ENCODE measurements around the gene SOX5.

The SOX5 gene

GRCh38 chr12:23585782-23586163, 363.7 kb downstream of the SOX5 start:
- H3K9me3 ChIP-seq (ENCODE audit: control insufficient read depth, low read length), result no peaks in the 10 kb centered on the region
- H2BK120ac ChIP-seq (ENCODE audit: low read depth, low read length), result no peak overlapping the region
- no peaks in the 10 kb centered on the region for H3K79me1 ChIP-seq (replicated peaks; ENCODE audit: low read length, poor library complexity, severe bottlenecking)
- H3K4me3 ChIP-seq (ENCODE audit: insufficient read depth in 1 of 2, low read depth in 1 of 2, low read length in 2 of 2), result no peak overlapping the region
- H3K36me3 ChIP-seq (ENCODE audit: control insufficient read depth in 1 of 2, insufficient read depth in 2 of 2, low read depth in 1 of 2, low read length in 2 of 2), result no peaks in the 10 kb centered on the region
- no peak overlapping the region for H3K4ac ChIP-seq (ENCODE audit: low read depth in 1 of 2, low read length in 2 of 2)
- no peaks in the 10 kb centered on the region for H3K27me3 ChIP-seq (ENCODE audit: control insufficient read depth in 1 of 2, insufficient read depth in 1 of 2, low read length in 2 of 2)
- H4K8ac ChIP-seq (ENCODE audit: low read length), result no peak overlapping the region
- no peak overlapping the region for H2BK12ac ChIP-seq (ENCODE audit: low read length in 2 of 2)
- no peak overlapping the region for H4K91ac ChIP-seq (ENCODE audit: low read length)
- no peak overlapping the region for H3K23ac ChIP-seq (ENCODE audit: low read length in 2 of 2)
- 74% methylated on average over 11 of the region's 11 CpGs for WGBS
- no peak overlapping the region for H3K18ac ChIP-seq (ENCODE audit: low read depth in 1 of 2, low read length in 2 of 2)
- no peak overlapping the region for H2AFZ ChIP-seq (ENCODE audit: low read depth, low read length)
- H3K4me2 ChIP-seq (ENCODE audit: low read length, poor library complexity, severe bottlenecking), result no peak overlapping the region
- H2AK5ac ChIP-seq (ENCODE audit: low read length, severe bottlenecking), result no peak overlapping the region
- H3K14ac ChIP-seq (ENCODE audit: low read length in 2 of 2), result no peak overlapping the region
- no peak for DNase-seq
- no peak overlapping the region for H3K27ac ChIP-seq (ENCODE audit: low read length, poor library complexity, severe bottlenecking)
- no peaks in the 10 kb centered on the region for H3K4me1 ChIP-seq (ENCODE audit: control insufficient read depth, insufficient read depth, low read depth, low read length)
- H3K9ac ChIP-seq (ENCODE audit: low read length), result no peak overlapping the region
- no peak overlapping the region for H2BK5ac ChIP-seq (ENCODE audit: low read depth, low read length, poor library complexity, severe bottlenecking)
- no peak overlapping the region for H2BK15ac ChIP-seq (ENCODE audit: low read depth, poor library complexity, severe bottlenecking)

GRCh38 chr12:23585156-23585781, 364.2 kb downstream of the SOX5 start:
- Histone ChIP-seq H3K27me3 (ENCODE audit: control insufficient read depth in 1 of 2, insufficient read depth in 1 of 2, low read length in 2 of 2) (no peaks in the 10 kb centered on the region), H4K91ac (ENCODE audit: low read length) (no peak overlapping the region), H2BK5ac (ENCODE audit: low read depth, low read length, poor library complexity, severe bottlenecking) (no peak overlapping the region), H3K4me3 (ENCODE audit: insufficient read depth in 1 of 2, low read depth in 1 of 2, low read length in 2 of 2) (no peak overlapping the region), H3K23ac (ENCODE audit: low read length in 2 of 2) (no peak overlapping the region), H3K9me3 (ENCODE audit: control insufficient read depth, low read length) (no peaks in the 10 kb centered on the region), H3K4me1 (ENCODE audit: control insufficient read depth, insufficient read depth, low read depth, low read length) (no peaks in the 10 kb centered on the region), H3K18ac (ENCODE audit: low read depth in 1 of 2, low read length in 2 of 2) (no peak overlapping the region), H2AK5ac (ENCODE audit: low read length, severe bottlenecking) (no peak overlapping the region), H3K14ac (ENCODE audit: low read length in 2 of 2) (no peak overlapping the region), H2AFZ (ENCODE audit: low read depth, low read length) (no peak overlapping the region), H2BK120ac (ENCODE audit: low read depth, low read length) (no peak overlapping the region), H3K27ac (ENCODE audit: low read length, poor library complexity, severe bottlenecking) (no peak overlapping the region), H3K4ac (ENCODE audit: low read depth in 1 of 2, low read length in 2 of 2) (no peak overlapping the region), H2BK12ac (ENCODE audit: low read length in 2 of 2) (no peak overlapping the region), H2BK15ac (ENCODE audit: low read depth, poor library complexity, severe bottlenecking) (no peak overlapping the region), H3K9ac (ENCODE audit: low read length) (no peak overlapping the region), H3K36me3 (ENCODE audit: control insufficient read depth in 1 of 2, insufficient read depth in 2 of 2, low read depth in 1 of 2, low read length in 2 of 2) (no peaks in the 10 kb centered on the region), H3K79me1 (replicated peaks; ENCODE audit: low read length, poor library complexity, severe bottlenecking) (no peaks in the 10 kb centered on the region), H4K8ac (ENCODE audit: low read length) (no peak overlapping the region), H3K4me2 (ENCODE audit: low read length, poor library complexity, severe bottlenecking) (no peak overlapping the region)
- no peak for DNase-seq
- no CpG with 5 or more reads among the region's 2 CpGs for WGBS

GRCh38 chr12:23581913-23582312, 367.6 kb downstream of the SOX5 start:
- DNase-seq, result no peak
- Histone ChIP-seq H3K79me1 (replicated peaks; ENCODE audit: low read length, poor library complexity, severe bottlenecking) (no peaks in the 10 kb centered on the region), H3K27ac (ENCODE audit: low read length, poor library complexity, severe bottlenecking) (no peak overlapping the region), H3K27me3 (ENCODE audit: control insufficient read depth in 1 of 2, insufficient read depth in 1 of 2, low read length in 2 of 2) (no peaks in the 10 kb centered on the region), H2BK15ac (ENCODE audit: low read depth, poor library complexity, severe bottlenecking) (no peak overlapping the region), H3K4me1 (ENCODE audit: control insufficient read depth, insufficient read depth, low read depth, low read length) (no peaks in the 10 kb centered on the region), H3K18ac (ENCODE audit: low read depth in 1 of 2, low read length in 2 of 2) (no peak overlapping the region), H2BK120ac (ENCODE audit: low read depth, low read length) (no peak overlapping the region), H3K9me3 (ENCODE audit: control insufficient read depth, low read length) (no peaks in the 10 kb centered on the region), H2BK12ac (ENCODE audit: low read length in 2 of 2) (no peak overlapping the region), H3K14ac (ENCODE audit: low read length in 2 of 2) (no peak overlapping the region), H2AK5ac (ENCODE audit: low read length, severe bottlenecking) (no peak overlapping the region), H3K4me3 (ENCODE audit: insufficient read depth in 1 of 2, low read depth in 1 of 2, low read length in 2 of 2) (no peak overlapping the region), H3K4me2 (ENCODE audit: low read length, poor library complexity, severe bottlenecking) (no peak overlapping the region), H2BK5ac (ENCODE audit: low read depth, low read length, poor library complexity, severe bottlenecking) (no peak overlapping the region), H3K4ac (ENCODE audit: low read depth in 1 of 2, low read length in 2 of 2) (no peak overlapping the region), H2AFZ (ENCODE audit: low read depth, low read length) (no peak overlapping the region), H3K9ac (ENCODE audit: low read length) (no peak overlapping the region), H4K8ac (ENCODE audit: low read length) (no peak overlapping the region), H3K36me3 (ENCODE audit: control insufficient read depth in 1 of 2, insufficient read depth in 2 of 2, low read depth in 1 of 2, low read length in 2 of 2) (no peaks in the 10 kb centered on the region), H4K91ac (ENCODE audit: low read length) (no peak overlapping the region), H3K23ac (ENCODE audit: low read length in 2 of 2) (no peak overlapping the region)
- 98% methylated on average over 2 of the region's 3 CpGs for WGBS

GRCh38 chr12:23579257-23579656, 370.2 kb downstream of the SOX5 start:
- H3K4me1 ChIP-seq (ENCODE audit: control insufficient read depth, insufficient read depth, low read depth, low read length), result no peaks in the 10 kb centered on the region
- WGBS, result no CpG with 5 or more reads among the region's 1 CpG
- H3K9ac ChIP-seq (ENCODE audit: low read length), result no peak overlapping the region
- no peak overlapping the region for H4K91ac ChIP-seq (ENCODE audit: low read length)
- no peaks in the 10 kb centered on the region for H3K27me3 ChIP-seq (ENCODE audit: control insufficient read depth in 1 of 2, insufficient read depth in 1 of 2, low read length in 2 of 2)
- H3K4ac ChIP-seq (ENCODE audit: low read depth in 1 of 2, low read length in 2 of 2), result no peak overlapping the region
- H2BK12ac ChIP-seq (ENCODE audit: low read length in 2 of 2), result no peak overlapping the region
- H2BK15ac ChIP-seq (ENCODE audit: low read depth, poor library complexity, severe bottlenecking), result no peak overlapping the region
- no peaks in the 10 kb centered on the region for H3K9me3 ChIP-seq (ENCODE audit: control insufficient read depth, low read length)
- no peak overlapping the region for H4K8ac ChIP-seq (ENCODE audit: low read length)
- no peak overlapping the region for H3K18ac ChIP-seq (ENCODE audit: low read depth in 1 of 2, low read length in 2 of 2)
- H3K4me3 ChIP-seq (ENCODE audit: insufficient read depth in 1 of 2, low read depth in 1 of 2, low read length in 2 of 2), result no peak overlapping the region
- no peak overlapping the region for H2BK5ac ChIP-seq (ENCODE audit: low read depth, low read length, poor library complexity, severe bottlenecking)
- H3K23ac ChIP-seq (ENCODE audit: low read length in 2 of 2), result no peak overlapping the region
- H2AFZ ChIP-seq (ENCODE audit: low read depth, low read length), result no peak overlapping the region
- H3K27ac ChIP-seq (ENCODE audit: low read length, poor library complexity, severe bottlenecking), result no peak overlapping the region
- H3K79me1 ChIP-seq (replicated peaks; ENCODE audit: low read length, poor library complexity, severe bottlenecking), result no peaks in the 10 kb centered on the region
- no peak overlapping the region for H3K14ac ChIP-seq (ENCODE audit: low read length in 2 of 2)
- H3K36me3 ChIP-seq (ENCODE audit: control insufficient read depth in 1 of 2, insufficient read depth in 2 of 2, low read depth in 1 of 2, low read length in 2 of 2), result no peaks in the 10 kb centered on the region
- no peak for DNase-seq
- no peak overlapping the region for H2BK120ac ChIP-seq (ENCODE audit: low read depth, low read length)
- no peak overlapping the region for H2AK5ac ChIP-seq (ENCODE audit: low read length, severe bottlenecking)
- no peak overlapping the region for H3K4me2 ChIP-seq (ENCODE audit: low read length, poor library complexity, severe bottlenecking)
